HCT116 (cell line): Measurements from ENCODE around the gene SH3TC2. TPM values are rescaled to one million over a fixed set of nuclear protein-coding genes. Genes with fewer than 3 reads are reported as not detected.

Experiments
- ATAC-seq: fragments of 200-7000 bp; cut with Tn5 transposase; 2 replicates; pipeline ENCODE4 v1.9.1; 2020; ENCODE audit warnings: mild to moderate bottlenecking, moderate library complexity
- BruUV-seq: library from RNA; stranded (reverse); fragments of 400-500 nt; replicated peaks from 2 replicates; lab custom pipeline; 2021; lab: Mats Ljungman, UMichigan
- CTCF ChIA-PET: fragments of 300-600 bp; sonication (Branson Sonifier 250); formaldehyde crosslinking; loops from one replicate; lab custom pipeline; 2021; ENCODE audit warnings: antibody characterized with exemption; lab: Charles Lee
- POLR2A ChIA-PET: fragments of 300-600, 350-600 bp; sonication (Branson Sonifier 250); formaldehyde crosslinking; loops from one replicate; lab custom pipeline; 2021; ENCODE audit warnings: antibody characterized with exemption; lab: Charles Lee
- RAD21 ChIA-PET, 2 experiments: fragments of 300-600 bp; sonication (Branson Sonifier 250); formaldehyde crosslinking; loops; one replicate each; lab custom pipeline; 2023; ENCODE audit warnings: low total read pairs in 2 of 2; ENCODE audit not compliant: uncharacterized antibody in 2 of 2, unreplicated experiment in 2 of 2, low non-redundant PET in 1 of 2; lab: Charles Lee
- DNase-seq: peaks from one replicate; pipeline ENCODE4 v3.0.0-alpha.2; 2010; ENCODE audit warnings: low read depth, low spot score
- H2AFZ ChIP-seq: fragments of 200-600 bp; shearing (Covaris generic), sonication (generic); 2 replicates; pipeline ENCODE4 v1.6.1; 2017; ENCODE audit warnings: low read depth, mixed run types, mixed read lengths, antibody characterized with exemption, low read length; ENCODE audit not compliant: poor library complexity, severe bottlenecking
- H3K27ac ChIP-seq: 2 replicates; pipeline ENCODE4 v1.5.1; 2012; ENCODE audit warnings: low read depth, low read length
- H3K27me3 ChIP-seq: fragments of 200-600 bp; sonication (generic); 2 replicates; pipeline ENCODE4 v1.6.1; 2016; ENCODE audit warnings: mixed run types, low read length, mixed read lengths; ENCODE audit not compliant: insufficient read depth
- H3K36me3 ChIP-seq, 2 experiments: fragments of 200-500 bp in 1 of 2; fragments of 200-600 bp in 1 of 2; sonication (Bioruptor generic) in 1 of 2; sonication (generic) in 1 of 2; 2 replicates each; pipeline versions ENCODE4 v1.5.1 to v1.6.1; 2014 to 2016; ENCODE audit warnings: low read length in 2 of 2, inconsistent platforms in 1 of 2, mixed read lengths in 1 of 2, mixed run types in 1 of 2; ENCODE audit not compliant: insufficient read depth in 2 of 2, control insufficient read depth in 1 of 2
- H3K4me1 ChIP-seq, 2 experiments: fragments of 200-600 bp in 1 of 2; sonication (generic) in 1 of 2; 2 replicates each; pipeline versions ENCODE4 v1.5.1 to v1.6.1; 2012 to 2017; ENCODE audit warnings: low read length in 2 of 2, inconsistent platforms in 1 of 2, mild to moderate bottlenecking in 1 of 2, mixed read lengths in 1 of 2, mixed run types in 1 of 2, moderate library complexity in 1 of 2; ENCODE audit not compliant: insufficient read depth in 2 of 2, control insufficient read depth in 1 of 2
- H3K4me2 ChIP-seq: fragments of 200-600 bp; sonication (generic); 2 replicates; pipeline ENCODE4 v1.6.1; 2017; ENCODE audit warnings: mixed run types, low read length, mixed read lengths
- H3K4me3 ChIP-seq, 2 experiments: fragments of 200-600 bp in 1 of 2; sonication (generic) in 1 of 2; replicated peaks in 1 of 2; 2 replicates each; pipeline ENCODE4 v1.5.1; 2011 to 2016; ENCODE audit warnings: low read length in 2 of 2, control low read depth in 1 of 2, low read depth in 1 of 2, mild to moderate bottlenecking in 1 of 2, mixed read lengths in 1 of 2, mixed run types in 1 of 2
- H3K79me2 ChIP-seq: fragments of 200-600 bp; sonication (generic); 2 replicates; pipeline ENCODE4 v1.6.1; 2017; ENCODE audit warnings: mild to moderate bottlenecking, mixed run types, low read length, moderate library complexity, mixed read lengths; ENCODE audit not compliant: insufficient read depth
- H3K9ac ChIP-seq: fragments of 200-600 bp; sonication (generic); 2 replicates; pipeline ENCODE4 v1.6.1; 2016; ENCODE audit warnings: low read length, mixed read lengths
- H3K9me2 ChIP-seq: fragments of 200-600 bp; sonication (generic), shearing (Covaris generic); 2 replicates; pipeline ENCODE4 v1.6.1; 2017; ENCODE audit warnings: mixed run types, mild to moderate bottlenecking, moderate library complexity; ENCODE audit not compliant: insufficient read depth
- H3K9me3 ChIP-seq, 2 experiments: fragments of 200-500 bp in 1 of 2; fragments of 200-600 bp in 1 of 2; sonication (Bioruptor generic) in 1 of 2; sonication (generic) in 1 of 2; 2 replicates each; pipeline ENCODE4 v1.6.1; 2014 to 2017; ENCODE audit warnings: low read length in 2 of 2, mixed read lengths in 2 of 2, inconsistent platforms in 1 of 2, low read depth in 1 of 2, mild to moderate bottlenecking in 1 of 2, mixed run types in 1 of 2, moderate library complexity in 1 of 2; ENCODE audit not compliant: control insufficient read depth in 1 of 2, insufficient read depth in 1 of 2
- H4K20me1 ChIP-seq: fragments of 200-600 bp; sonication (generic), shearing (Covaris generic); 2 replicates; pipeline ENCODE4 v1.6.1; 2017; ENCODE audit warnings: mixed run types, mild to moderate bottlenecking, moderate library complexity; ENCODE audit not compliant: insufficient read depth
- CBX3 ChIP-seq: IDR thresholded peaks from 2 replicates; pipeline ENCODE4 v1.6.1; 2012; ENCODE audit warnings: low read depth
- EGR1 ChIP-seq: IDR thresholded peaks from 2 replicates; pipeline ENCODE4 v1.6.1; 2012; ENCODE audit warnings: low read depth
- ELF1 ChIP-seq: IDR thresholded peaks from 2 replicates; pipeline ENCODE4 v1.6.1; 2012; ENCODE audit warnings: low read depth, borderline replicate concordance
- EZH2phosphoT487 ChIP-seq: fragments of 200-600 bp; IDR thresholded peaks from 2 replicates; pipeline ENCODE4 v1.6.1; 2018; ENCODE audit warnings: antibody characterized with exemption, borderline replicate concordance
- FOSL1 ChIP-seq: IDR thresholded peaks from 2 replicates; pipeline ENCODE4 v1.6.1; 2012; ENCODE audit warnings: low read depth
- JUND ChIP-seq: IDR thresholded peaks from 2 replicates; pipeline ENCODE4 v1.6.1; 2012
- RAD21 ChIP-seq: IDR thresholded peaks from 2 replicates; pipeline ENCODE4 v1.6.1; 2012; ENCODE audit warnings: low read depth, mild to moderate bottlenecking
- SIN3A ChIP-seq: IDR thresholded peaks from 2 replicates; pipeline ENCODE4 v1.6.1; 2012; ENCODE audit warnings: low read depth
- SRF ChIP-seq: IDR thresholded peaks from 2 replicates; pipeline ENCODE4 v1.6.1; 2012; ENCODE audit warnings: low read depth
- TCF7L2 ChIP-seq: IDR thresholded peaks from 2 replicates; pipeline ENCODE4 v1.7.0; 2011; ENCODE audit warnings: borderline replicate concordance, inconsistent platforms; ENCODE audit not compliant: insufficient read depth, insufficient read length; ENCODE audit errors: extremely low read depth
- intact Hi-C: fragments of 100-400 bp; cut with micrococcal nuclease; formaldehyde crosslinking; loops from 2 replicates; pipeline ENCODE4 v1.10.0; 2022
- total RNA-seq: library from RNA; stranded (reverse); gene quantifications from one replicate; pipeline ENCODE4 v1.2.1, GENCODE V29; 2021; ENCODE audit not compliant: unreplicated experiment
- TF ChIP-seq, protein P1 (sequence below), 3 experiments: fragments of 200-600 bp in 1 of 3; sonication (generic) in 1 of 3; IDR thresholded peaks in 2 of 3; conservative IDR thresholded peaks in 1 of 3; 2 replicates each; pipeline ENCODE4 v1.5.1; 2012 to 2017; ENCODE audit warnings: low read depth in 2 of 3, low read length in 2 of 3, antibody characterized with exemption in 1 of 3, borderline replicate concordance in 1 of 3, control low read depth in 1 of 3, mild to moderate bottlenecking in 1 of 3, mixed read lengths in 1 of 3, mixed run types in 1 of 3, moderate library complexity in 1 of 3; ENCODE audit not compliant: insufficient read depth in 1 of 3
- TF ChIP-seq, protein P2 (sequence below): IDR thresholded peaks from 2 replicates; pipeline ENCODE4 v1.6.1; 2011; ENCODE audit warnings: mild to moderate bottlenecking, low read length, moderate library complexity; ENCODE audit not compliant: insufficient replicate concordance; ENCODE audit errors: extremely low read depth
- TF ChIP-seq, protein P3 (sequence below): IDR thresholded peaks from 2 replicates; pipeline ENCODE4 v1.6.1; 2012
- TF ChIP-seq, protein P4 (sequence below): IDR thresholded peaks from 2 replicates; pipeline ENCODE4 v1.6.1; 2012; ENCODE audit warnings: low read depth

SH3TC2 gene
- total RNA-seq, 1 experiment from 2014 or later: 12.8 TPM

DNA sequence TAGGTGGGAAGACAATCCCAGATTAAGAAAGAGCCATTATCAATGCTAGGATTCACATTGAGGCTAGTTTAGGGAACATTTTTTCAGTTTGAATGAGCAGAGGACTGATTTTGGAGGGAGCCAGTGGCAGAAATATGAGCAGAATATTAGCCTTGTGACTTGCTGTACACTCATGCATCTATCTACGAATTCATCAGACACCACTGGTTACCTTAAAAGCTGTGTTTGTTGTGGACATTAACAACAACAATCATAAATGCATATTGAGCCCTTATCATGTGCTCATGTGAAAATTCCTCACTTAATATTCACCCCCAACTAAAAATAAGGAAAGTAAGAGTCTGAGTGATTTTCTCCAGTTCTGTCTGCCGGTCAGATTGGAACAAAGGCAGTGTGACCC, 9.9 kb upstream of the SH3TC2 start:
- intact Hi-C loops: no loop called here
- no peaks in the 10 kb centered on the region for H3K27me3 ChIP-seq
- H3K9me2 ChIP-seq: no peaks in the 10 kb centered on the region
- H4K20me1 ChIP-seq: no peaks in the 10 kb centered on the region
- peak overlapping the region; percentile 34; the same call in 1 of the 2 replicates for H3K9ac ChIP-seq
- 0 out of 4 replicates have a peak overlapping the region, but pooled peaks of 1 of the 2 experiments have one; percentile 10 for H3K4me3 ChIP-seq
- POLR2A ChIA-PET: interaction anchor here (1.5 kb wide), 1 partner anchor 10 kb away, joined by 8 read pairs; the partner anchor contains the start of gene SH3TC2
- no peak overlapping the region for H3K27ac ChIP-seq
- no peak for TF ChIP-seq RAD21
- TF ChIP-seq JUND: no peak
- TF ChIP-seq SRF: no peak
- TF ChIP-seq EGR1: no peak
- TF ChIP-seq, protein P1, sequence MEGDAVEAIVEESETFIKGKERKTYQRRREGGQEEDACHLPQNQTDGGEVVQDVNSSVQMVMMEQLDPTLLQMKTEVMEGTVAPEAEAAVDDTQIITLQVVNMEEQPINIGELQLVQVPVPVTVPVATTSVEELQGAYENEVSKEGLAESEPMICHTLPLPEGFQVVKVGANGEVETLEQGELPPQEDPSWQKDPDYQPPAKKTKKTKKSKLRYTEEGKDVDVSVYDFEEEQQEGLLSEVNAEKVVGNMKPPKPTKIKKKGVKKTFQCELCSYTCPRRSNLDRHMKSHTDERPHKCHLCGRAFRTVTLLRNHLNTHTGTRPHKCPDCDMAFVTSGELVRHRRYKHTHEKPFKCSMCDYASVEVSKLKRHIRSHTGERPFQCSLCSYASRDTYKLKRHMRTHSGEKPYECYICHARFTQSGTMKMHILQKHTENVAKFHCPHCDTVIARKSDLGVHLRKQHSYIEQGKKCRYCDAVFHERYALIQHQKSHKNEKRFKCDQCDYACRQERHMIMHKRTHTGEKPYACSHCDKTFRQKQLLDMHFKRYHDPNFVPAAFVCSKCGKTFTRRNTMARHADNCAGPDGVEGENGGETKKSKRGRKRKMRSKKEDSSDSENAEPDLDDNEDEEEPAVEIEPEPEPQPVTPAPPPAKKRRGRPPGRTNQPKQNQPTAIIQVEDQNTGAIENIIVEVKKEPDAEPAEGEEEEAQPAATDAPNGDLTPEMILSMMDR (IDR thresholded peaks at IDR 0.05 in 2 of 3, conservative IDR thresholded peaks at IDR 0.05 in 1 of 3; ENCODE audit: borderline replicate concordance in 1 of 3, insufficient read depth in 1 of 3, low read depth in 2 of 3, low read length in 2 of 3): no peak
- TF ChIP-seq, protein P2, sequence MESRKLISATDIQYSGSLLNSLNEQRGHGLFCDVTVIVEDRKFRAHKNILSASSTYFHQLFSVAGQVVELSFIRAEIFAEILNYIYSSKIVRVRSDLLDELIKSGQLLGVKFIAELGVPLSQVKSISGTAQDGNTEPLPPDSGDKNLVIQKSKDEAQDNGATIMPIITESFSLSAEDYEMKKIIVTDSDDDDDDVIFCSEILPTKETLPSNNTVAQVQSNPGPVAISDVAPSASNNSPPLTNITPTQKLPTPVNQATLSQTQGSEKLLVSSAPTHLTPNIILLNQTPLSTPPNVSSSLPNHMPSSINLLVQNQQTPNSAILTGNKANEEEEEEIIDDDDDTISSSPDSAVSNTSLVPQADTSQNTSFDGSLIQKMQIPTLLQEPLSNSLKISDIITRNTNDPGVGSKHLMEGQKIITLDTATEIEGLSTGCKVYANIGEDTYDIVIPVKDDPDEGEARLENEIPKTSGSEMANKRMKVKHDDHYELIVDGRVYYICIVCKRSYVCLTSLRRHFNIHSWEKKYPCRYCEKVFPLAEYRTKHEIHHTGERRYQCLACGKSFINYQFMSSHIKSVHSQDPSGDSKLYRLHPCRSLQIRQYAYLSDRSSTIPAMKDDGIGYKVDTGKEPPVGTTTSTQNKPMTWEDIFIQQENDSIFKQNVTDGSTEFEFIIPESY: no peak
- no peak for TF ChIP-seq TCF7L2
- TF ChIP-seq, protein P3, sequence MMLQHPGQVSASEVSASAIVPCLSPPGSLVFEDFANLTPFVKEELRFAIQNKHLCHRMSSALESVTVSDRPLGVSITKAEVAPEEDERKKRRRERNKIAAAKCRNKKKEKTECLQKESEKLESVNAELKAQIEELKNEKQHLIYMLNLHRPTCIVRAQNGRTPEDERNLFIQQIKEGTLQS: no peak
- TF ChIP-seq, protein P4, sequence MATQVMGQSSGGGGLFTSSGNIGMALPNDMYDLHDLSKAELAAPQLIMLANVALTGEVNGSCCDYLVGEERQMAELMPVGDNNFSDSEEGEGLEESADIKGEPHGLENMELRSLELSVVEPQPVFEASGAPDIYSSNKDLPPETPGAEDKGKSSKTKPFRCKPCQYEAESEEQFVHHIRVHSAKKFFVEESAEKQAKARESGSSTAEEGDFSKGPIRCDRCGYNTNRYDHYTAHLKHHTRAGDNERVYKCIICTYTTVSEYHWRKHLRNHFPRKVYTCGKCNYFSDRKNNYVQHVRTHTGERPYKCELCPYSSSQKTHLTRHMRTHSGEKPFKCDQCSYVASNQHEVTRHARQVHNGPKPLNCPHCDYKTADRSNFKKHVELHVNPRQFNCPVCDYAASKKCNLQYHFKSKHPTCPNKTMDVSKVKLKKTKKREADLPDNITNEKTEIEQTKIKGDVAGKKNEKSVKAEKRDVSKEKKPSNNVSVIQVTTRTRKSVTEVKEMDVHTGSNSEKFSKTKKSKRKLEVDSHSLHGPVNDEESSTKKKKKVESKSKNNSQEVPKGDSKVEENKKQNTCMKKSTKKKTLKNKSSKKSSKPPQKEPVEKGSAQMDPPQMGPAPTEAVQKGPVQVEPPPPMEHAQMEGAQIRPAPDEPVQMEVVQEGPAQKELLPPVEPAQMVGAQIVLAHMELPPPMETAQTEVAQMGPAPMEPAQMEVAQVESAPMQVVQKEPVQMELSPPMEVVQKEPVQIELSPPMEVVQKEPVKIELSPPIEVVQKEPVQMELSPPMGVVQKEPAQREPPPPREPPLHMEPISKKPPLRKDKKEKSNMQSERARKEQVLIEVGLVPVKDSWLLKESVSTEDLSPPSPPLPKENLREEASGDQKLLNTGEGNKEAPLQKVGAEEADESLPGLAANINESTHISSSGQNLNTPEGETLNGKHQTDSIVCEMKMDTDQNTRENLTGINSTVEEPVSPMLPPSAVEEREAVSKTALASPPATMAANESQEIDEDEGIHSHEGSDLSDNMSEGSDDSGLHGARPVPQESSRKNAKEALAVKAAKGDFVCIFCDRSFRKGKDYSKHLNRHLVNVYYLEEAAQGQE: no peak
- TF ChIP-seq FOSL1: no peak
- TF ChIP-seq SIN3A: no peak
- TF ChIP-seq EZH2phosphoT487: no peak
- no peak for TF ChIP-seq ELF1
- no peak for TF ChIP-seq CBX3
- H3K9me3 ChIP-seq: no peaks in the 10 kb centered on the region
- DNase-seq (no peak), ATAC-seq (no peak)
- RAD21 ChIA-PET: no interaction called here
- H3K4me2 ChIP-seq: peak overlapping the region; percentile 59
- CTCF ChIA-PET: no interaction called here
- no peaks in the 10 kb centered on the region for H3K36me3 ChIP-seq
- peaks cover 3 to 41% of the 10 kb centered on the region in 2 experiments; a peak in 3 of 4 replicates for H3K4me1 ChIP-seq
- H2AFZ ChIP-seq: no peak overlapping the region
- H3K79me2 ChIP-seq: no peaks in the 10 kb centered on the region
- no TSS peak for BruUV-seq
